GM18909 (cell line): ENCODE results near the gene TMPRSS4.

Experiments
- ATAC-seq: cut with Tn5 transposase; IDR thresholded peaks from one replicate; pipeline ENCODE4 v1.9.1; 2021; ENCODE audit warnings: mild to moderate bottlenecking; ENCODE audit not compliant: unreplicated experiment, poor library complexity

Gene TMPRSS4

GRCh38 chr11:118151431-118151830 is 74.6 kb downstream of the TMPRSS4 start:
- ATAC-seq = no peak

- no peak for ATAC-seq
Measured at GRCh38 chr11:118152020-118152551, 75.2 kb downstream of the TMPRSS4 start.

GRCh38 chr11:118152552-118153471 is 75.9 kb downstream of the TMPRSS4 start, which contains the start of gene SCN4B:
Gene SCN4B, minus strand, starts transcription at chr11:118152823. Its CDS starts 150 bp downstream, at chr11:118152673.
- ATAC-seq = no peak

- no peak for ATAC-seq
Measured at GRCh38 chr11:118153516-118153915, 76.6 kb downstream of the TMPRSS4 start.

GRCh38 chr11:118153976-118154375 is 77.1 kb downstream of the TMPRSS4 start:
- no peak for ATAC-seq

- no peak for ATAC-seq
Measured at GRCh38 chr11:118154641-118155040, 77.8 kb downstream of the TMPRSS4 start.

GRCh38 chr11:118155776-118156530 is 79.1 kb downstream of the TMPRSS4 start:
- no peak for ATAC-seq

GRCh38 chr11:118156531-118157185 is 79.8 kb downstream of the TMPRSS4 start:
- ATAC-seq = no peak

- ATAC-seq = no peak
Measured at GRCh38 chr11:118157186-118157895, 80.5 kb downstream of the TMPRSS4 start.

GRCh38 chr11:118161786-118162185 is 84.9 kb downstream of the TMPRSS4 start:
- no peak for ATAC-seq

GRCh38 chr11:118162846-118163245 is 86.0 kb downstream of the TMPRSS4 start:
- ATAC-seq = no peak

- no peak for ATAC-seq
Measured at GRCh38 chr11:118163494-118163893, 86.6 kb downstream of the TMPRSS4 start.

GRCh38 chr11:118164885-118165284 is 88.0 kb downstream of the TMPRSS4 start:
- no peak for ATAC-seq

- no peak for ATAC-seq
Measured at GRCh38 chr11:118166641-118167040, 89.8 kb downstream of the TMPRSS4 start.

- no peak for ATAC-seq
Measured at GRCh38 chr11:118167253-118167652, 90.4 kb downstream of the TMPRSS4 start.

GRCh38 chr11:118167906-118168305 is 91.0 kb downstream of the TMPRSS4 start:
- no peak for ATAC-seq

GRCh38 chr11:118168316-118168715 is 91.4 kb downstream of the TMPRSS4 start:
- no peak for ATAC-seq

GRCh38 chr11:118168751-118169150 is 91.9 kb downstream of the TMPRSS4 start:
- no peak for ATAC-seq

GRCh38 chr11:118169300-118170140 is 92.6 kb downstream of the TMPRSS4 start:
- no peak for ATAC-seq
